GM13976 (cell line): Measurements from ENCODE around the gene PRR5L.

Source experiments
- DNase-seq: peaks from one replicate; pipeline ENCODE4 v3.0.0; 2012; ENCODE audit warnings: low spot score
- in situ Hi-C: fragments of 300-500 bp; cut with MboI; formaldehyde crosslinking; loops from one replicate; pipeline ENCODE4 v1.12.0; 2022; ENCODE audit warnings: low sequenced_read_pairs, mixed read lengths, inconsistent platforms; ENCODE audit not compliant: unreplicated experiment
- TF ChIP-seq, protein P1 (sequence below): IDR thresholded peaks from 2 replicates; pipeline ENCODE4 v1.5.1; 2012; ENCODE audit warnings: borderline replicate concordance, mild to moderate bottlenecking; ENCODE audit not compliant: insufficient read depth; ENCODE audit errors: extremely low read depth, missing control alignments, control extremely low read depth

The PRR5L gene

DNA sequence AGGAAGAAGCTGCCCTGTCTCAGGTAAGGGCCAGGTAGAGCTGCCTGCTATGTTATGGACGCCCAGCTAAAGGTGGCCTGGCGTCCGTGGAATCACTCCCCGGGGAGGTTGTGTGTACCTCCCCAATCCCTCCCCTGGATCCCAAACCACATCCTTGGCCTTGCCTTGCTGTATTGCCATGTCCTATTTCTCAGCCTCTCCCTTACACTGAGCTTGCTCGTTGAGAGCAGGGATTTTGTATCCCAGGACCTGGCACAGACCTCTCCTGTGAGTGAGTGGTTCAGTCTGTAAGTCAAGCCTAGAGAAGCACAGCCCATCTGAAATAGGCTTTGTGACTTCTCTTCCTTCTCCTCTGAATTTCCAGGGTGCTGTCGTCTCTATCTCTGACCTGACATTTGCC is 160.1 kb downstream of the PRR5L start:
- DNase-seq, result no peak
- TF ChIP-seq, protein P1, sequence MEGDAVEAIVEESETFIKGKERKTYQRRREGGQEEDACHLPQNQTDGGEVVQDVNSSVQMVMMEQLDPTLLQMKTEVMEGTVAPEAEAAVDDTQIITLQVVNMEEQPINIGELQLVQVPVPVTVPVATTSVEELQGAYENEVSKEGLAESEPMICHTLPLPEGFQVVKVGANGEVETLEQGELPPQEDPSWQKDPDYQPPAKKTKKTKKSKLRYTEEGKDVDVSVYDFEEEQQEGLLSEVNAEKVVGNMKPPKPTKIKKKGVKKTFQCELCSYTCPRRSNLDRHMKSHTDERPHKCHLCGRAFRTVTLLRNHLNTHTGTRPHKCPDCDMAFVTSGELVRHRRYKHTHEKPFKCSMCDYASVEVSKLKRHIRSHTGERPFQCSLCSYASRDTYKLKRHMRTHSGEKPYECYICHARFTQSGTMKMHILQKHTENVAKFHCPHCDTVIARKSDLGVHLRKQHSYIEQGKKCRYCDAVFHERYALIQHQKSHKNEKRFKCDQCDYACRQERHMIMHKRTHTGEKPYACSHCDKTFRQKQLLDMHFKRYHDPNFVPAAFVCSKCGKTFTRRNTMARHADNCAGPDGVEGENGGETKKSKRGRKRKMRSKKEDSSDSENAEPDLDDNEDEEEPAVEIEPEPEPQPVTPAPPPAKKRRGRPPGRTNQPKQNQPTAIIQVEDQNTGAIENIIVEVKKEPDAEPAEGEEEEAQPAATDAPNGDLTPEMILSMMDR, result no peak
- in situ Hi-C loops, result no loop called here

DNA sequence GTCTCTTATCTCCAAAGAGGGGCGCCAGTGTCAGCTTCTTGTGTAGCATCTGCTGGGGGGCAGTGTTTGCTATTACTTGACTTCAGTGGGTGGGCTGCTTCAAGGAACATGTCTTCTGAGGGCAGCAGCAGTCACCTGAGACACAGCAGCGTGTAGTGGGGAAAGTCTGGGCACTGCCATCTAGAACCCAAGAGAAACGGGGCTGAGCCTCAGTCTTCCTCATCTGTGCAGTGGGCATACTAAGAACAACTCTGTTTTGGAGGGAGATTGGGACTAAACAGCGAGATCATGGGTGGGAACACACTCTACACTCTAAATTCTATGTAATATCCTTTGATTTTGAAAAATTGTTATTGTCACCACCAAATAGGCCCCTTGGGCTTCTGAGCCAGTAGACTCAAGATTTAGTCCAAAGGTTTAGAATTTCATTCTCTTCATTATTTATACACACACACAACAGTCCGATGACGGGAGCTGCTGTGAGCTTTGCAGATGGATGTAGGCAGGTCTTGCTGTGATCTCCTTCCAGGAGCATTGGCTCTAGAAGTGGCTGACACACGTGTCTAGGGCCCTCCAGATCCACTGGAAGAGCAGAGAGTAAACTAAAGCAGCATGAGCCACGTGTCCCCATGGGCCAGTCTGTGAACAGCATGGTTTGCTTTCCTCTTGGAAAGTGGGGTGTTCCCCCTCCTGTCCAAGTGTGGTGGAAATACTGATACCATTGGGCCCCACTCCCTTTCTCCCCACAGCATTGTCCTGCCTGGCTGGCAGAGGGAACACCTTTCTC is 162.2 kb downstream of the PRR5L start:
- in situ Hi-C loops, result no loop called here
- no peak for DNase-seq
- TF ChIP-seq, protein P1, result no peak

DNA sequence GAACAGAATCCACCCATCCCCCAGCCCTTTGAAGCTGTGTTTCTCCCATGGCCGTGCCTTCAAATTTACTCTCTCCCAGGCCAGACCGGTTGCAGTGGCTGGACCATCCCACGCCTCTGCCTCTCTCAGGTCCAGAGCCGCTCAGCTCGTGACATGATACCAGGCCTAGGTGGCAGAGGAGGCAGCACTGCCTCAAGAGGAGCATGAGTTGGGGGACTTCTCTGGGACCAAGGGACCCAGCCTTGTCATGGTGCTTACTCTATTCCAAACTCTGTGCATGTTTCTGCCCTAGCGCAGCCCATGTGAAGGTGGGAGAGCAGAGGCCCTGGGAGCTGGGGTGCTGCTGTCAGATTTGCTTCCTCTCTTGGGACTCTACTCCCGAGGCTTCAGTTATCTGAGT is 163.0 kb downstream of the PRR5L start:
- no peak for DNase-seq
- TF ChIP-seq, protein P1, result no peak
- in situ Hi-C loops, result no loop called here

DNA sequence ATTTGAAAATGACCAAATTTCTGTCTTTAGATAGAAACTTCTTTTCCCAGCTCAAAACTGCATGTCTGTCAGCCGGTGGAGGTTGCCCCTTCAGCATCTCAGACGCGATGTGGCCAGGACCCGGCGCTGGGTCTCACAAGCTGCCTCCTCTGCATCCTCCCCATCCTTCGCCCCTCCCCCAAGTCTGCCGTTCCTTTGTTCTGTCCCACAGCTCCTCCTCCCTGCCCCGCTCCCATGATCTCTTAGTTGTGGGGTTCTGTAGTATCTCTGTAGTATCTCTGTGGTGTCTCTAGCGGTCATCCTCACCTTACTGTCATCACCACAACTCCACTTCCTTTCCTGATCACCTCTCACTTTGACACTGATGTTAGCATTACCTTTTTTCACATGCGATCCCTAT is 164.1 kb downstream of the PRR5L start:
- no peak for DNase-seq
- in situ Hi-C loops, result no loop called here
- TF ChIP-seq, protein P1, result no peak

DNA sequence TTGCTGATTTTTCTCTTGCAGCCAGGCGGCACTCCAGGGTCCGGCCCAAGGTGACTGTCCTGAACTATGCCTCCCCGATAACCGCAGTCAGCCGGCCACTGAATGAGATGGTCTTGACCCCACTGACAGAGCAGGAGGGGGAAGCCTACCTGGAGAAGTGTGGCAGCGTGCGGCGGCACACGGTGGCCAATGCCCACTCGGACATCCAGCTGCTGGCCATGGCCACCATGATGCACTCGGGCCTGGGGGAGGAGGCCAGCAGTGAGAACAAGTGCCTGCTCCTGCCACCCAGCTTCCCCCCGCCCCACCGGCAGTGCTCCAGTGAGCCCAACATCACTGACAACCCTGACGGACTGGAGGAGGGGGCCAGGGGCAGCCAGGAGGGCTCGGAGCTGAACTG is 166.2 kb downstream of the PRR5L start:
- TF ChIP-seq, protein P1, result no peak
- in situ Hi-C loops, result no loop called here
- DNase-seq, result no peak

DNA sequence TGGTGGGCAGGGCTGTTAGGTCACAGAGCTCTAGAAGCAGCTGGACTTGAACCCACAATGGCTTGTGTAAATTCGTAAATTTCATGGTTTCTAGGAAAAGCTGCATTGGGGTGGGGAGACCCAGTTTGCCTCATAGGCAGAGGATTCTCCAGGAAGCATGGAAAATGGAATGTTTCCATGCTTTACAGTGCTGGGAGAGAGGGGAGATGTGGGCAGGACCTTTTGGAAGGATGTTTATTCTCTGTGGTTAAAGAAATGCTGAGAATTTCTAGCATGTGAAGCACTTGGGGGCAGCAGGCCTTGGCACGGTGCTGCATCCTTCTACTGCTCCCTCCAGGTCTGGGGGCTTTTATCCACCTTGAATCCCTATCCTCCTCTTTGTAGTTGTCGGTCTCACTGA is 167.7 kb downstream of the PRR5L start:
- no peak for DNase-seq
- TF ChIP-seq, protein P1, result no peak
- in situ Hi-C loops, result no loop called here

DNA sequence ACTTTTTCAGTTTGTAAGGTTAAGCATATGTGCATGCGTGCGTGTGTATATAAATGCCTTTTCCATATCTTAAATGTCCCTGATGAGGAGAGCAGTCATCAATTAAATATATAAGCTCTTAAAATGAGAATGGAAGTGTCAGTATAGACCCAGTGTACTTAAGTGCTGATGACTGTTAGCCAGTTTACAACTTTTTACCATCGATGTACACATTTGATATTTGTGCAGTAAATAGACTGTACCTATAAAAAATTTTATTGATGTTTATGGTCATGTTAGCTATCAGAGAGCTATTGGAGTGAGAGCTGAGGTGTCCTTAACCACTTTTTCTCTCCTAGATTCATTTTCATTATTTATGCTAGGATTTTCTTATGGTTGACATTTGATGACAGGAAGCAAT is 168.6 kb downstream of the PRR5L start:
- in situ Hi-C loops, result no loop called here
- DNase-seq, result no peak
- TF ChIP-seq, protein P1, result no peak
